HG03460 (cell line): ENCODE data around the gene DSPP.

Experiments
- ATAC-seq: cut with Tn5 transposase; IDR thresholded peaks from one replicate; pipeline ENCODE4 v1.9.1; 2021; ENCODE audit not compliant: unreplicated experiment

The DSPP gene

DNA sequence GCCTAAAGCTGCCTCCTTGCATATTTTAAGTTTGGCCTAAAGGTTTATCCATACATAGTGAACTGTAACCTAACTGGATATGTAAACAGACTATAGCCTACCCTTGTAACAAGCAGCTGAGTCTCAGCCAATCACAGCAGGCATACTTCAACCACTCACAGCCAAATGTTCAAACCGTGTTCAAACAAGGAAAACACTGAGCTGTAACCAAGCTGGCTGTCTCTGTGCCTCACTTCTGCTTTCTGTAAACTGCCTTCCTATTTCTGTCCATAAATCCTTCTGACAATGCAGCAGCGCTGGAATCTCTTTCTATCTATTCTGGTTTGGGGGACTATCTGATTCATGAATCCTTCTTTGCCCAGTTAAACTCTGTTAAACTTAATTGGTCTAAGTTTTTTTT lies 16.4 kb downstream of the DSPP start:
- ATAC-seq: no peak

GRCh38 chr4:87631668-87632067 lies 23.3 kb downstream of the DSPP start:
- no peak for ATAC-seq

DNA sequence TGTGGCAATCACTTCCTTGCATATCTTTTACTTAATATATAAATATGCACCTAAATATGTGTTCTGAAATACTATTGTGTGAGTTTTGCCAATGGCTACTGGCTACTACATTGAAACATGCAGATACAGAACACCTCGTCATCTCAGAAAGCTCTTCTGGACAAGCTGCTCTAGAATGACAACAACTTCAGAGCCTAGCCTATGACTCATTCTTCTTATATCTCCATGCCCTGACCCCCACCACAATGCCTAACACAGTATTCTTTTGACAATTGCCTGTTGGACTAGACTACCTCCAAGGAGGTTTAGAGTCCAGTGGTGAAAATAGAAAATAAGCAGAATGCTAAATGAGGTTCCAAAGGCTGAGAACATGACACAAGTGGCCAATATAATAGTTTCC lies 24.1 kb downstream of the DSPP start:
- no peak for ATAC-seq

- no peak for ATAC-seq
These were observed 24.9 kb downstream of the DSPP start for GRCh38 chr4:87633243-87633642.

DNA sequence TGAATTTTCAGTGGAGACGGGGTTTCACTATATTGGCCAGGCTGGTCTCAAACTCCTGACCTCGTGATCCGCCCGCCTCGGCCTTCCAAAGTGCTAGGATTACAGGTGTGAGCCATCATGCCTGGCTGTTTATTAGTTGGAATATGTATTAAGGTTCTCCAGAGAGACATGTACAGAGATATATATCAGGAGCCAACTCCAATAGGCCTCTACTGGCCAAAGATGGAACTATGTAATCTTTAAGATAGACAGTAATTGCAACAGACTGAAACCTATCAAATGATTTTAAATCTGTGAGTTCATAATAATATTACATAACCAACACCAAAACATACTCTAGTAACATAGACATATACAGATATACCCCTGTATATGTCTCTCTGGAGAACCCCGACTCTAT lies 36.0 kb downstream of the DSPP start:
- ATAC-seq: no peak

GRCh38 chr4:87649980-87650379 lies 41.7 kb downstream of the DSPP start, which contains the start of gene DMP1:
TSS of gene DMP1 (plus strand) at chr4:87650280. CDS start at chr4:87656493, 6,213 bp downstream.
- ATAC-seq: no peak

GRCh38 chr4:87650938-87651337 lies 42.6 kb downstream of the DSPP start:
- ATAC-seq: no peak

DNA sequence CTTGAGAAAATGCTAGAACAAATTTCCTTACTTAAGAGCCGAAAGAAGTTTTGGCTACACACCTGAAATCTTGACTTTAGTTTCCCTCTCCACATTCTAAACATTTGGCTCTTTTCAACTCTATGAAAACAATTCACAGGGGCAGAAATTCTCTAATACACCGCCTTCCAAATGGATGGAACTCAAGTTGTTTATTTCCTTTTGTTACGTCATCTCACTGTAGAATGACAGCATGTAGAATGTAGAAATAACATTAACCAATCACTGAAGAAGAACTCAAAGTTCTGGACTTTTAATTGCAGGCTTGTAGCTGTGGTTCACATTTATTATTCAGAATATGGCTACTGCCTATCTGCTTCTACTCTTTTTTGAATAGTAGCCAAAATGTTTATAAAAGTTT lies 43.6 kb downstream of the DSPP start:
- ATAC-seq: no peak

DNA sequence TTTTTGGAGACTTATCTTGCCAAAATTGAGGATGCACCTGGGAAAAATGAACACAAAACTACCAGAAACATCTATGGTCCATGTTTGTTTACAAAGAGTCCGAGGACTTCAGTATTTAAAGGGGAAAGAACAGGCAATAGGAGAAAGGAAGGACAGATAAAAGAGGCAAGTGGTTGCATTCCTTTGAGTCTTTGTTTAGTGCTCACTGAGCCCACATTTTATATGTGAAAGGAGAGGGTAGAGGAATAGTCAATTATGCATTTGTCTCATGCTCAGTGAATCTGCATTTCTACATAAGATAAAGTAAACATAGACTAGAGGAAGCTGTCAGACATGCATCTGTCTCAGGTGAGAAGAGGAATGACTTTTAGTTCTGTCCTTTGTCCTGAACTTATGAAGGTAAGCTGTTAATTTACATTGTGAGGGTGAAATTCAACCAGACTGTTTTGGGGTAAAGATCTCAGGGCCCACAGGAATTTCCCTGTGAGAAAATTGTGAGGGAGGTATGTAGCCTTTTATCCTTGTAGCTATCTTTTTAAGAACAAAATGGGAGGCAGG lies 46.2 kb downstream of the DSPP start:
- ATAC-seq: no peak

DNA sequence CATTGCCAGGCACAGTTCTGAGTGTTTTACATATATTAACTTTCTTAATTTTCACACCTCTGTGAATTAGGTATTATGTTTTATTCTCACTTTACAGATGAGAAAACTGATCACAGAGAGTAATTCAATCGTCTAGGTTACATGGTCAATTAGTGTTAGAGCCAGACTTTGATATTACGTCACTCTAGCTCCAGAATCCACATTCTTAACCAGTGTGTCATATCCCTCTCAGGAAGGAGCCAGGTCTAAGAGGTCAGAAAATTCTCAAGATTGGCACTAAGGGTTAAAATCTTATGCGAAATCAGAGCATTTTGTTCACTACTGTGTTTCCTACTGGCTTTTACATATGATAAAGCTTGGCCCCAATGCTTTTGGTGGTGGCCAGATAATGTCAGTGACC lies 49.2 kb downstream of the DSPP start:
- no peak for ATAC-seq

DNA sequence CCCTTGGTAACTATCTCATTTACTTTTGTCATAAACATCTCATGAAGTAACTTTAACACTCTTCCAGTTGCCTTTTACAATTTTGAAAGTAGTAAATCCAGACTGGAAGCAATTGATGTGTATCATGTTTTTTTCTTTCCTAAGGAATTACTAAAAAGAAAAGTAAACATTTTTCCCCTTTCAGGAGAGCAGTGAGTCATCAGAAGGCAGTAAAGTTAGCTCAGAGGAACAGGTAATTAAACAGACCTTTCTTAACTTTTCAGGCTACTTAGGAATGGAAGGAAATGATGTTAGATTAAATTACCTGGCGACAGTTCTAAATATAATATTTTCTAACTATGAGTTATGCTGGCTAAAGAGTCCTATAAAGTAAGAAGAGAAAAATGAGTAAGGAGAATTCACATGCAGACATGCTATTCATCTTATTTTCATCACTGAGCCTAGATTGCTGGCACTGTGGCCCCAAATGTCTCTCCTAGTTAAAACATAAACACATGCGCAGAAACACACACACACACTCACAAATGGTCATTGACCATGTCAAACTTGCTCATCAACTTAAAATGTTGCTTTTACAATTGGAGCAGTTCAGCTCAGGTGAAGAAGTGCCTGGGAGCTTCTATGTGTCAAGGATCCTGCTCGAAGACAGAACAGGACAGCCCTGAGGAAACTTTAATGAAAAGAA lies 51.1 kb downstream of the DSPP start:
- ATAC-seq: no peak

DNA sequence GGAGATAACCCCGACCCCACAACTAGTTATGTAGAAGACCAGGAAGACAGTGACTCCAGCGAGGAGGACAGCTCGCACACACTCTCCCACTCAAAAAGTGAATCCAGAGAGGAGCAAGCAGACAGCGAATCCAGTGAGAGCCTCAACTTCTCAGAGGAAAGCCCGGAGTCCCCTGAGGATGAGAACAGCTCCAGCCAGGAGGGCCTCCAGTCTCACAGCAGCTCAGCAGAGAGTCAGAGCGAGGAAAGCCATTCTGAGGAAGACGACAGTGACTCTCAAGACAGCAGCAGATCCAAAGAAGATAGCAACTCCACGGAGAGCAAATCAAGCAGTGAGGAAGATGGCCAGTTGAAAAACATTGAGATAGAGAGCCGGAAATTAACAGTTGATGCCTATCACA lies 54.5 kb downstream of the DSPP start:
- ATAC-seq: no peak
